SHP77 (cell line): ENCODE results near the gene GUCA1A.
"Not testable (repeated sequence)": the region's sequence is repeated elsewhere in the genome, so short reads cannot be mapped to it uniquely, and the experiment has no call there.

Experiments used
- DNase-seq, 2 experiments: peaks; one replicate each; lab custom pipeline; 2025; lab: John Stamatoyannopoulos, UW

Gene GUCA1A

GRCh38 chr6:42147138-42147562, 26.0 kb upstream of the GUCA1A start:
- no peak for DNase-seq

- DNase-seq, result no peak
These were observed 25.1 kb upstream of the GUCA1A start for GRCh38 chr6:42148058-42148457.

GRCh38 chr6:42150254-42150653, 22.9 kb upstream of the GUCA1A start:
- no peak for DNase-seq

GRCh38 chr6:42152024-42152423, 21.1 kb upstream of the GUCA1A start:
- DNase-seq, result no peak

GRCh38 chr6:42152528-42153213, 20.5 kb upstream of the GUCA1A start:
- DNase-seq, result not testable (repeated sequence)

- no peak for DNase-seq
These were observed 19.2 kb upstream of the GUCA1A start for GRCh38 chr6:42153921-42154320.

- DNase-seq, result no peak
These were observed 18.5 kb upstream of the GUCA1A start for GRCh38 chr6:42154461-42155209.

- no peak for DNase-seq
These were observed 17.9 kb upstream of the GUCA1A start for GRCh38 chr6:42155293-42155692.

- no peak for DNase-seq
These were observed 16.5 kb upstream of the GUCA1A start for GRCh38 chr6:42156638-42157037.

- no peak for DNase-seq
These were observed 15.2 kb upstream of the GUCA1A start for GRCh38 chr6:42158011-42158410.

- DNase-seq, result no peak
These were observed 14.5 kb upstream of the GUCA1A start for GRCh38 chr6:42158631-42159030.

- no peak for DNase-seq
These were observed 13.6 kb upstream of the GUCA1A start for GRCh38 chr6:42159431-42160024.

- no peak for DNase-seq
These were observed 10.8 kb upstream of the GUCA1A start for GRCh38 chr6:42162384-42162783.

- no peak for DNase-seq
These were observed 10.4 kb upstream of the GUCA1A start for GRCh38 chr6:42162812-42163211.

GRCh38 chr6:42163981-42164380, 9.2 kb upstream of the GUCA1A start:
- DNase-seq, result no peak

- DNase-seq, result no peak
These were observed 8.1 kb upstream of the GUCA1A start for GRCh38 chr6:42165016-42165415.

GRCh38 chr6:42166444-42167141, 6.6 kb upstream of the GUCA1A start:
- peak; percentile 75 to 78 for DNase-seq

- no peak for DNase-seq
These were observed 4.5 kb upstream of the GUCA1A start for GRCh38 chr6:42168650-42169049.

GRCh38 chr6:42169780-42170179, 3.4 kb upstream of the GUCA1A start:
- DNase-seq, result not testable (repeated sequence)

- DNase-seq, result no peak
These were observed 1.2 kb upstream of the GUCA1A start for GRCh38 chr6:42171813-42172581.

GRCh38 chr6:42175860-42176259, 2.7 kb downstream of the GUCA1A start:
- DNase-seq, result no peak

- DNase-seq, result no peak
These were observed 3.8 kb downstream of the GUCA1A start for GRCh38 chr6:42176981-42177380.
